ENCODE results near the gene DHRSX. TPM values are rescaled to one million over a fixed set of nuclear protein-coding genes. Genes with fewer than 3 reads are reported as not detected.

Gene DHRSX
- total and polyA plus RNA-seq, 2 donors from 2014 or later: 26.4 to 30.0 TPM

GRCh38 chrX:2340991-2341390 lies 159.8 kb downstream of the DHRSX start:
- no peaks in the 10 kb centered on the region for H3K9me3 ChIP-seq (ENCODE audit: control insufficient read depth in 2 of 3, insufficient read depth in 1 of 3, low read length in 3 of 3)
- H3K36me3 ChIP-seq (ENCODE audit: control insufficient read depth in 2 of 3, insufficient read depth in 3 of 3, low read length in 3 of 3): no peaks in the 10 kb centered on the region
- DNase-seq (no peak), FAIRE-seq (no peak)
- H3K27me3 ChIP-seq (ENCODE audit: control insufficient read depth, insufficient read depth, low read length): no peaks in the 10 kb centered on the region
- H3K9ac ChIP-seq (ENCODE audit: low read length in 3 of 3): no peak overlapping the region
- H3K4me3 ChIP-seq (ENCODE audit: low read length in 3 of 3): no peak overlapping the region
- intact Hi-C loops (cut with DNase I): no loop called here
- H3K4me1 ChIP-seq (ENCODE audit: control insufficient read depth in 2 of 3, insufficient read depth in 2 of 3, low read depth in 1 of 3, low read length in 3 of 3): no peaks in the 10 kb centered on the region
- no peak overlapping the region for H3K27ac ChIP-seq (ENCODE audit: low read depth in 2 of 2, low read length in 2 of 2)
- no peak for TF ChIP-seq CTCF (IDR thresholded peaks at IDR 0.05; ENCODE audit: borderline replicate concordance, extremely low read depth, insufficient read depth)

- DNase-seq: no peak
- Histone ChIP-seq H3K9ac (ENCODE audit: low read length in 3 of 3) (no peak overlapping the region), H3K36me3 (ENCODE audit: control insufficient read depth in 2 of 3, insufficient read depth in 3 of 3, low read length in 3 of 3) (no peaks in the 10 kb centered on the region), H3K9me3 (ENCODE audit: control insufficient read depth in 2 of 3, insufficient read depth in 1 of 3, low read length in 3 of 3) (no peaks in the 10 kb centered on the region), H3K4me3 (ENCODE audit: low read length in 3 of 3) (no peak overlapping the region), H3K27ac (ENCODE audit: low read depth in 2 of 2, low read length in 2 of 2) (no peak overlapping the region), H3K27me3 (ENCODE audit: control insufficient read depth, insufficient read depth, low read length) (no peaks in the 10 kb centered on the region), H3K4me1 (ENCODE audit: control insufficient read depth in 2 of 3, insufficient read depth in 2 of 3, low read depth in 1 of 3, low read length in 3 of 3) (no peaks in the 10 kb centered on the region)
- intact Hi-C loops (cut with DNase I): no loop called here
- no peak for FAIRE-seq
- TF ChIP-seq CTCF (IDR thresholded peaks at IDR 0.05; ENCODE audit: borderline replicate concordance, extremely low read depth, insufficient read depth): no peak
These were observed 164.6 kb downstream of the DHRSX start for GRCh38 chrX:2336181-2336580.

GRCh38 chrX:2334237-2334636 lies 166.5 kb downstream of the DHRSX start:
- FAIRE-seq (no peak), DNase-seq (no peak)
- Histone ChIP-seq H3K4me3 (ENCODE audit: low read length in 3 of 3) (no peak overlapping the region), H3K9ac (ENCODE audit: low read length in 3 of 3) (no peak overlapping the region), H3K9me3 (ENCODE audit: control insufficient read depth in 2 of 3, insufficient read depth in 1 of 3, low read length in 3 of 3) (no peaks in the 10 kb centered on the region), H3K27ac (ENCODE audit: low read depth in 2 of 2, low read length in 2 of 2) (no peak overlapping the region), H3K27me3 (ENCODE audit: control insufficient read depth, insufficient read depth, low read length) (no peaks in the 10 kb centered on the region), H3K36me3 (ENCODE audit: control insufficient read depth in 2 of 3, insufficient read depth in 3 of 3, low read length in 3 of 3) (no peaks in the 10 kb centered on the region), H3K4me1 (ENCODE audit: control insufficient read depth in 2 of 3, insufficient read depth in 2 of 3, low read depth in 1 of 3, low read length in 3 of 3) (no peaks in the 10 kb centered on the region)
- no peak for TF ChIP-seq CTCF (IDR thresholded peaks at IDR 0.05; ENCODE audit: borderline replicate concordance, extremely low read depth, insufficient read depth)
- intact Hi-C loops (cut with DNase I): no loop called here

- H3K27ac ChIP-seq (ENCODE audit: low read depth in 2 of 2, low read length in 2 of 2): no peak overlapping the region
- no peaks in the 10 kb centered on the region for H3K27me3 ChIP-seq (ENCODE audit: control insufficient read depth, insufficient read depth, low read length)
- H3K36me3 ChIP-seq (ENCODE audit: control insufficient read depth in 2 of 3, insufficient read depth in 3 of 3, low read length in 3 of 3): no peaks in the 10 kb centered on the region
- H3K9ac ChIP-seq (ENCODE audit: low read length in 3 of 3): no peak overlapping the region
- DNase-seq (no peak), FAIRE-seq (no peak)
- no peaks in the 10 kb centered on the region for H3K9me3 ChIP-seq (ENCODE audit: control insufficient read depth in 2 of 3, insufficient read depth in 1 of 3, low read length in 3 of 3)
- H3K4me3 ChIP-seq (ENCODE audit: low read length in 3 of 3): no peak overlapping the region
- H3K4me1 ChIP-seq (ENCODE audit: control insufficient read depth in 2 of 3, insufficient read depth in 2 of 3, low read depth in 1 of 3, low read length in 3 of 3): no peaks in the 10 kb centered on the region
- no peak for TF ChIP-seq CTCF (IDR thresholded peaks at IDR 0.05; ENCODE audit: borderline replicate concordance, extremely low read depth, insufficient read depth)
- intact Hi-C loops (cut with DNase I): no loop called here
These were observed 168.5 kb downstream of the DHRSX start for GRCh38 chrX:2332252-2332651.
